ENCODE measurements around the gene TPPP3. TPM values are rescaled to one million over a fixed set of nuclear protein-coding genes. Genes with fewer than 3 reads are reported as not detected.

TPPP3 gene
- total and polyA plus RNA-seq, 2 donors (not counting 1 experiment from before 2014, with no cell fraction given), result 0.31 TPM; not detected in 1

DNA sequence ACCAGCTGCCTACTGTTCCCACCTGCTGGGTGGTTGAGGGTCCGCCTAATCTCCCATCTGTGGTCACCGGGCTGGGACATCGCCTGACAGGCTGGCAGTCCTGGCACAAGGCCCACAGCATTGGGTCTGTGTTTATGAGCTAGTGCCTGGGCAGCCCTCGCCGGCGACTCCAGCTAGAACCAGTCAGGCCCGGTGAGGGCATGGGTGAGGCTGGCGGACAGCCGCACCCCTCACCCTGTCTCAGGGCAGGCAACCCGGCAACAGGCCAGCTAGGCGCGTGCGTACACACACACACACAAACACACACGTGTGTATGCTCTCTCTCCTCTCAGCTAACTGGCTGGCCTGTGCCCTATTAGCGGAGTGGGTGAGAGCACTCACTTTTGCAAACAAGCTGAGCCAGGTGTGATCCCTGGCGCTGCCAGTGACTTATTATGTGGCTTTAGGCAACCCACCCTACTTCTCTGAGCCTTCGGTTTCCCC, 48.0 kb upstream of the TPPP3 start:
- H3K9me3 Mint-ChIP-seq (ENCODE audit: insufficient read depth), result no peaks in the 10 kb centered on the region
- WGBS (ENCODE audit: insufficient coverage), result 87% methylated on average over 17 of the region's 17 CpGs
- H3K4me2 ChIP-seq (replicated peaks; ENCODE audit: low read depth, low read length, poor library complexity, severe bottlenecking), result no peak overlapping the region
- no peak overlapping the region for H2AFZ ChIP-seq (ENCODE audit: insufficient read depth, low read depth, low read length, poor library complexity, severe bottlenecking)
- H3K27me3 ChIP-seq (replicated peaks in 1 of 4; ENCODE audit: control extremely low read depth in 1 of 4, control insufficient read depth in 3 of 4, insufficient read depth in 4 of 4, low read length in 3 of 4), result no peaks in the 10 kb centered on the region
- peaks cover 2% of the 10 kb centered on the region for H3K79me2 ChIP-seq (ENCODE audit: control insufficient read depth, insufficient read depth, low read length)
- H3K4me3 Mint-ChIP-seq, result no peak overlapping the region
- no peak overlapping the region for H3K9ac ChIP-seq (ENCODE audit: low read length)
- H3K4me1 Mint-ChIP-seq, result peaks cover 4% of the 10 kb centered on the region
- TF ChIP-seq EZH2 (IDR thresholded peaks at IDR 0.05; ENCODE audit: borderline replicate concordance, insufficient read depth, low read depth, low read length, poor library complexity, severe bottlenecking), result no peak
- TF ChIP-seq, protein P1, sequence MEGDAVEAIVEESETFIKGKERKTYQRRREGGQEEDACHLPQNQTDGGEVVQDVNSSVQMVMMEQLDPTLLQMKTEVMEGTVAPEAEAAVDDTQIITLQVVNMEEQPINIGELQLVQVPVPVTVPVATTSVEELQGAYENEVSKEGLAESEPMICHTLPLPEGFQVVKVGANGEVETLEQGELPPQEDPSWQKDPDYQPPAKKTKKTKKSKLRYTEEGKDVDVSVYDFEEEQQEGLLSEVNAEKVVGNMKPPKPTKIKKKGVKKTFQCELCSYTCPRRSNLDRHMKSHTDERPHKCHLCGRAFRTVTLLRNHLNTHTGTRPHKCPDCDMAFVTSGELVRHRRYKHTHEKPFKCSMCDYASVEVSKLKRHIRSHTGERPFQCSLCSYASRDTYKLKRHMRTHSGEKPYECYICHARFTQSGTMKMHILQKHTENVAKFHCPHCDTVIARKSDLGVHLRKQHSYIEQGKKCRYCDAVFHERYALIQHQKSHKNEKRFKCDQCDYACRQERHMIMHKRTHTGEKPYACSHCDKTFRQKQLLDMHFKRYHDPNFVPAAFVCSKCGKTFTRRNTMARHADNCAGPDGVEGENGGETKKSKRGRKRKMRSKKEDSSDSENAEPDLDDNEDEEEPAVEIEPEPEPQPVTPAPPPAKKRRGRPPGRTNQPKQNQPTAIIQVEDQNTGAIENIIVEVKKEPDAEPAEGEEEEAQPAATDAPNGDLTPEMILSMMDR (IDR thresholded peaks at IDR 0.05), result no peak
- H3K27me3 Mint-ChIP-seq, result no peaks in the 10 kb centered on the region
- intact Hi-C loops (cut with micrococcal nuclease), result no loop called here
- peaks cover 47% of the 10 kb centered on the region for H4K20me1 ChIP-seq (ENCODE audit: control insufficient read depth, insufficient read depth, low read length, poor library complexity, severe bottlenecking)
- no peak overlapping the region for H3K4me3 ChIP-seq (ENCODE audit: control extremely low read depth in 1 of 5, extremely low read depth in 1 of 5, insufficient read depth in 1 of 5, low read depth in 2 of 5, low read length in 4 of 5)
- POLR2A ChIA-PET, result no interaction called here
- no peak overlapping the region for H3K27ac Mint-ChIP-seq
- no peaks in the 10 kb centered on the region for H3K4me1 ChIP-seq (ENCODE audit: control insufficient read depth in 2 of 2, insufficient read depth in 2 of 2, low read length in 2 of 2)
- CTCF ChIA-PET, result interaction anchor here (1.2 kb wide), 1 partner anchor 13 kb away, joined by 3 read pairs; no protein-coding TSS in a partner anchor
- DNase-seq (no peak), ATAC-seq (ENCODE audit: low read depth) (no peak)
- no peak overlapping the region for H3K27ac ChIP-seq (ENCODE audit: low read length in 2 of 2)
- no peaks in the 10 kb centered on the region for H3K9me3 ChIP-seq (ENCODE audit: control extremely low read depth in 1 of 3, control insufficient read depth in 2 of 3, insufficient read depth in 1 of 3, low read length in 2 of 3)
- peaks cover 0 to 79% of the 10 kb centered on the region in 2 experiments for H3K36me3 ChIP-seq (replicated peaks in 1 of 2; ENCODE audit: control extremely low read depth in 1 of 2, control insufficient read depth in 1 of 2, extremely low read depth in 1 of 2, insufficient read depth in 2 of 2, low read length in 1 of 2)

DNA sequence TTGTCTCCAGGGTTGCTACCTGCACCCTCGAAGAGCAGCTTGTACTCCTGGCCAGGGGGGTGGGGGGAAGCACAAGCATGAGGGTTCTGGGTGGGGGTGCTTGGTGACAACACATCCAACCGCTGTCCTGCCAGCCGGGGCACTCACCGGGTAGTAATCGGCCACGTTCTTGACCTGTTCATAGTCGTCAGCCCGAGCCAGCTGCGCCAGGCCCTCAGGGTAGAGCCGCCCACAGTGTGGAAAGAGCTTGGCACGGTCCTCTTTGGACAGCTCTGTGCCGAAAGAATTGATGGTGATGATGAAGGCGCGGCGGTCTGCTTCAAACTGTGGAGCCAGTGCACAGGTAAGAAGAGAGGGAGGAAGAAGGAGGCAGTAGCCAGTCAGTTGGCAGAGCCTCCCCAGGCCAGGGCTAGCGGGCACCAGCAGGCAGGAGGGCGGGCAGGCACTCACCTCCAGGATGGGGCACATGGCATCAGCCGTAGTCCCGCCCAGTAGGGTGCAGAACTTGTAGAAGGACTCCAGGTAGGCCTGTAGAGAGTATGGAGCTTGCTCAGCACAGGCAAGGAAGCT, 45.6 kb upstream of the TPPP3 start:
- no peak for DNase-seq
- Histone ChIP-seq H2AFZ (ENCODE audit: insufficient read depth, low read depth, low read length, poor library complexity, severe bottlenecking) (no peak overlapping the region), H3K36me3 (replicated peaks in 1 of 2; ENCODE audit: control extremely low read depth in 1 of 2, control insufficient read depth in 1 of 2, extremely low read depth in 1 of 2, insufficient read depth in 2 of 2, low read length in 1 of 2) (peaks cover 0 to 59% of the 10 kb centered on the region in 2 experiments), H3K9ac (ENCODE audit: low read length) (no peak overlapping the region), H3K79me2 (ENCODE audit: control insufficient read depth, insufficient read depth, low read length) (no peaks in the 10 kb centered on the region), H3K27ac (ENCODE audit: low read length in 2 of 2) (no peak overlapping the region), H3K4me1 (ENCODE audit: control insufficient read depth in 2 of 2, insufficient read depth in 2 of 2, low read length in 2 of 2) (peaks cover 7 to 14% of the 10 kb centered on the region in 2 donors), H3K9me3 (ENCODE audit: control extremely low read depth in 1 of 3, control insufficient read depth in 2 of 3, insufficient read depth in 1 of 3, low read length in 2 of 3) (no peaks in the 10 kb centered on the region), H3K4me3 (ENCODE audit: control extremely low read depth in 1 of 5, extremely low read depth in 1 of 5, insufficient read depth in 1 of 5, low read depth in 2 of 5, low read length in 4 of 5) (no peak overlapping the region), H3K27me3 (replicated peaks in 1 of 4; ENCODE audit: control extremely low read depth in 1 of 4, control insufficient read depth in 3 of 4, insufficient read depth in 4 of 4, low read length in 3 of 4) (no peaks in the 10 kb centered on the region), H4K20me1 (ENCODE audit: control insufficient read depth, insufficient read depth, low read length, poor library complexity, severe bottlenecking) (peaks cover 23% of the 10 kb centered on the region), H3K4me2 (replicated peaks; ENCODE audit: low read depth, low read length, poor library complexity, severe bottlenecking) (no peak overlapping the region)
- Mint-ChIP-seq H3K27ac (no peak overlapping the region), H3K4me3 (no peak overlapping the region), H3K9me3 (ENCODE audit: insufficient read depth) (no peaks in the 10 kb centered on the region), H3K4me1 (peaks cover 18% of the 10 kb centered on the region), H3K27me3 (no peaks in the 10 kb centered on the region)
- intact Hi-C loops (cut with micrococcal nuclease), result no loop called here
- ATAC-seq (ENCODE audit: low read depth), result no peak
- 99% methylated on average over 19 of the region's 19 CpGs for WGBS (ENCODE audit: insufficient coverage)
- ChIA-PET CTCF (interaction anchor here (1.0 to 1.3 kb wide), 2 partner anchors 10 to 27 kb away, joined by 4 read pairs; no protein-coding TSS in a partner anchor), POLR2A (no interaction called here)
- TF ChIP-seq, protein P1 (IDR thresholded peaks at IDR 0.05), result no peak
- TF ChIP-seq EZH2 (IDR thresholded peaks at IDR 0.05; ENCODE audit: borderline replicate concordance, insufficient read depth, low read depth, low read length, poor library complexity, severe bottlenecking), result no peak

All from B cell (primary cell).